ENCODE data around the gene PDE4D. TPM values are rescaled to one million over a fixed set of nuclear protein-coding genes. Genes with fewer than 3 reads are reported as not detected.
"Not testable (repeated sequence)": the region's sequence is repeated elsewhere in the genome, so short reads cannot be mapped to it uniquely, and the experiment has no call there.

PDE4D gene
- total and polyA plus RNA-seq, 10 of the 15 experiments (the other 5 are each of a cell fraction or from before 2014, with no cell fraction given), result 0.87 to 4.1 (median 2.2) TPM

DNA sequence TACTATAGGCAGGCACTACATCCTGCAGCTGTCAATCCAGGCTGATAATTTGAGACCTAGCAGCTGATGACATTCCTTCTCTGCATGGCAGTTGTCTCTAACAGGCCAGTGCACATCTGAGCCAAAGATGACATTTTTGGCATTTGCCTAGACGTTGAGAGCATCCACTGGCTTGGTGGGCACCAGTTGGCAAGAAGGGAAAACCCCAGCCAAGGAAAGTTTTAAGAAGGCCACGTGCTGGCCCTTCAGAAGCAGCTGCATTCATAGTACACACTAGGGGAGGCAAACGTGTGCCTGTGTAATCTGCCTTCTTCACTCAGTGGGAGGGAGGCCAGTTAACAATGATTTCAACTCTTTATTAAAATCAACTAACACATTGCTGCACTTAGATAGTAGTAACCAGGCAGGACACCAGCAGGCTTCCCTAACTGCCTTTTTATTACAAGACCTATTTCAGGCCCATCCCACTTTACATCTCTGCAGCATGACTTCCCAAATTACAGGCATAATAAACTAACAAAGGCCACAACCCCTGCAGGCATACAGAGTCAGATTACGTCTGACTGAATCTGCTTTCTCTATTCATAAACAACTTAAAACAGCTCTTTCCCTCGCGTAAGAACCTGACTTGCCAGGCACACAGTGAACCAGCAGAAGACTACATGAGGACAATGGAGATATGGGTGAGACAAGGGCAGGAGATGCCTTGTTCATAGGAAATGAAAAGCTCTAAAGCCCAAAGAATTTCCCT lies 576.3 kb downstream of the PDE4D start (continued):
- TF ChIP-seq, protein P1, sequence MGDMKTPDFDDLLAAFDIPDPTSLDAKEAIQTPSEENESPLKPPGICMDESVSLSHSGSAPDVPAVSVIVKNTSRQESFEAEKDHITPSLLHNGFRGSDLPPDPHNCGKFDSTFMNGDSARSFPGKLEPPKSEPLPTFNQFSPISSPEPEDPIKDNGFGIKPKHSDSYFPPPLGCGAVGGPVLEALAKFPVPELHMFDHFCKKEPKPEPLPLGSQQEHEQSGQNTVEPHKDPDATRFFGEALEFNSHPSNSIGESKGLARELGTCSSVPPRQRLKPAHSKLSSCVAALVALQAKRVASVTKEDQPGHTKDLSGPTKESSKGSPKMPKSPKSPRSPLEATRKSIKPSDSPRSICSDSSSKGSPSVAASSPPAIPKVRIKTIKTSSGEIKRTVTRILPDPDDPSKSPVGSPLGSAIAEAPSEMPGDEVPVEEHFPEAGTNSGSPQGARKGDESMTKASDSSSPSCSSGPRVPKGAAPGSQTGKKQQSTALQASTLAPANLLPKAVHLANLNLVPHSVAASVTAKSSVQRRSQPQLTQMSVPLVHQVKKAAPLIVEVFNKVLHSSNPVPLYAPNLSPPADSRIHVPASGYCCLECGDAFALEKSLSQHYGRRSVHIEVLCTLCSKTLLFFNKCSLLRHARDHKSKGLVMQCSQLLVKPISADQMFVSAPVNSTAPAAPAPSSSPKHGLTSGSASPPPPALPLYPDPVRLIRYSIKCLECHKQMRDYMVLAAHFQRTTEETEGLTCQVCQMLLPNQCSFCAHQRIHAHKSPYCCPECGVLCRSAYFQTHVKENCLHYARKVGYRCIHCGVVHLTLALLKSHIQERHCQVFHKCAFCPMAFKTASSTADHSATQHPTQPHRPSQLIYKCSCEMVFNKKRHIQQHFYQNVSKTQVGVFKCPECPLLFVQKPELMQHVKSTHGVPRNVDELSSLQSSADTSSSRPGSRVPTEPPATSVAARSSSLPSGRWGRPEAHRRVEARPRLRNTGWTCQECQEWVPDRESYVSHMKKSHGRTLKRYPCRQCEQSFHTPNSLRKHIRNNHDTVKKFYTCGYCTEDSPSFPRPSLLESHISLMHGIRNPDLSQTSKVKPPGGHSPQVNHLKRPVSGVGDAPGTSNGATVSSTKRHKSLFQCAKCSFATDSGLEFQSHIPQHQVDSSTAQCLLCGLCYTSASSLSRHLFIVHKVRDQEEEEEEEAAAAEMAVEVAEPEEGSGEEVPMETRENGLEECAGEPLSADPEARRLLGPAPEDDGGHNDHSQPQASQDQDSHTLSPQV (IDR thresholded peaks at IDR 0.05), result no peak
- no peak for TF ChIP-seq POU2F2 (IDR thresholded peaks at IDR 0.05; ENCODE audit: borderline replicate concordance, low read depth, low read length)

GRCh38 chr5:59312223-59312622 lies 581.3 kb downstream of the PDE4D start:
- H3K4me1 ChIP-seq (ENCODE audit: control insufficient read depth, insufficient read depth, low read length), result no peaks in the 10 kb centered on the region
- no peak for ATAC-seq
- WGBS (ENCODE audit: insufficient coverage, insufficient replicate concordance, low lambda C conversion rate, missing lambda C conversion rate), result 52% methylated on average over 3 of the region's 3 CpGs
- in situ Hi-C loops (cut with MboI) (no loop called here), intact Hi-C loops (cut with micrococcal nuclease; ENCODE audit: unreplicated experiment) (no loop called here)
- DNase-seq (ENCODE audit: low read depth, low spot score), result no peak
- no peak overlapping the region for H3K4me2 ChIP-seq (ENCODE audit: control insufficient read depth, insufficient read depth)
- H3K9me3 ChIP-seq (replicated peaks; ENCODE audit: control insufficient read depth, insufficient read depth, low read length), result no peaks in the 10 kb centered on the region
- POLR2A ChIA-PET, result no interaction called here
- H3K36me3 ChIP-seq (ENCODE audit: control insufficient read depth in 2 of 2, insufficient read depth in 2 of 2, low read length in 1 of 2), result no peaks in the 10 kb centered on the region
- H4K20me1 ChIP-seq (ENCODE audit: control insufficient read depth, insufficient read depth), result no peaks in the 10 kb centered on the region
- no TSS peak for BruUV-seq (replicated peaks)
- H3K79me2 ChIP-seq (ENCODE audit: control insufficient read depth, insufficient read depth, low read length), result no peaks in the 10 kb centered on the region
- no peak for FAIRE-seq
- no peak overlapping the region for H3K9ac ChIP-seq (ENCODE audit: control insufficient read depth, insufficient read depth, low read length)
- CTCF ChIA-PET, result no interaction called here
- RAD21 ChIA-PET (ENCODE audit: unreplicated experiment), result no interaction called here
- H3K27ac ChIP-seq (ENCODE audit: control insufficient read depth, insufficient read depth), result no peak overlapping the region
- SMC1A ChIA-PET (ENCODE audit: uncharacterized antibody, unreplicated experiment), result no interaction called here
- H3K27me3 ChIP-seq (replicated peaks in 1 of 2; ENCODE audit: control insufficient read depth in 2 of 2, insufficient read depth in 2 of 2, low read length in 1 of 2), result no peaks in the 10 kb centered on the region
- H3K4me3 ChIP-seq, result no peak overlapping the region
- TF ChIP-seq SREBF2 (IDR thresholded peaks at IDR 0.05; ENCODE audit: low read length) (no peak), CEBPB (IDR thresholded peaks at IDR 0.05; ENCODE audit: borderline replicate concordance in 1 of 2, low read depth in 2 of 2, low read length in 2 of 2) (no peak), EZH2 (IDR thresholded peaks at IDR 0.05; ENCODE audit: borderline replicate concordance, control insufficient read depth, low read depth, low read length) (no peak), ESRRA (IDR thresholded peaks at IDR 0.05; ENCODE audit: low read length) (no peak)
- TF ChIP-seq, protein P2, sequence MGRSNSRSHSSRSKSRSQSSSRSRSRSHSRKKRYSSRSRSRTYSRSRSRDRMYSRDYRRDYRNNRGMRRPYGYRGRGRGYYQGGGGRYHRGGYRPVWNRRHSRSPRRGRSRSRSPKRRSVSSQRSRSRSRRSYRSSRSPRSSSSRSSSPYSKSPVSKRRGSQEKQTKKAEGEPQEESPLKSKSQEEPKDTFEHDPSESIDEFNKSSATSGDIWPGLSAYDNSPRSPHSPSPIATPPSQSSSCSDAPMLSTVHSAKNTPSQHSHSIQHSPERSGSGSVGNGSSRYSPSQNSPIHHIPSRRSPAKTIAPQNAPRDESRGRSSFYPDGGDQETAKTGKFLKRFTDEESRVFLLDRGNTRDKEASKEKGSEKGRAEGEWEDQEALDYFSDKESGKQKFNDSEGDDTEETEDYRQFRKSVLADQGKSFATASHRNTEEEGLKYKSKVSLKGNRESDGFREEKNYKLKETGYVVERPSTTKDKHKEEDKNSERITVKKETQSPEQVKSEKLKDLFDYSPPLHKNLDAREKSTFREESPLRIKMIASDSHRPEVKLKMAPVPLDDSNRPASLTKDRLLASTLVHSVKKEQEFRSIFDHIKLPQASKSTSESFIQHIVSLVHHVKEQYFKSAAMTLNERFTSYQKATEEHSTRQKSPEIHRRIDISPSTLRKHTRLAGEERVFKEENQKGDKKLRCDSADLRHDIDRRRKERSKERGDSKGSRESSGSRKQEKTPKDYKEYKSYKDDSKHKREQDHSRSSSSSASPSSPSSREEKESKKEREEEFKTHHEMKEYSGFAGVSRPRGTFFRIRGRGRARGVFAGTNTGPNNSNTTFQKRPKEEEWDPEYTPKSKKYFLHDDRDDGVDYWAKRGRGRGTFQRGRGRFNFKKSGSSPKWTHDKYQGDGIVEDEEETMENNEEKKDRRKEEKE (IDR thresholded peaks at IDR 0.05), result no peak
- H2AFZ ChIP-seq (ENCODE audit: control insufficient read depth, low read depth, low read length), result no peak overlapping the region

DNA sequence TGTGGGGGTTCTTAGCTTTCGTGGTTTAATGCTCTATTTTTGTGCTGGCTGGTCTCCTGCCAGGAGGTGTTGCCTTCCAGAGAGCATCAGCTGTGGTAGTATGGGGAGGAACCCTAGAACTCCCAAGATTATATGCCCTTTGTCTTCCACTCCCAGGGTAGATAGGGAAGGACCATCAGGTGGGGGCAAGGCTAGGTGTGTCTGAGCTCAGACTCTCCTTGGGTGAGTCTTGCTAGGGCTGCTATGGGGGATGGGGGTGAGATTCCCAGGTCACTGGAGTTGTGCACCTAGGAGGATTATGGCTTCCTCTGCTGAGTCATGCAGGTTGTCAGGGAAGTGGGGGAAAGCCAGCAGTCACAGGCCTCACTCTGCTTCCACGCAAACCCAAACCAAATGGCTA lies 584.8 kb downstream of the PDE4D start:
- H2AFZ ChIP-seq (ENCODE audit: control insufficient read depth, low read depth, low read length); H3K4me1 ChIP-seq (ENCODE audit: control insufficient read depth, insufficient read depth, low read length); ATAC-seq; DNase-seq (ENCODE audit: low read depth, low spot score); H4K20me1 ChIP-seq (ENCODE audit: control insufficient read depth, insufficient read depth); H3K4me3 ChIP-seq; H3K27ac ChIP-seq (ENCODE audit: control insufficient read depth, insufficient read depth); intact Hi-C loops (cut with micrococcal nuclease; ENCODE audit: unreplicated experiment); POLR2A ChIA-PET; RAD21 ChIA-PET (ENCODE audit: unreplicated experiment); H3K36me3 ChIP-seq (ENCODE audit: control insufficient read depth in 2 of 2, insufficient read depth in 2 of 2, low read length in 1 of 2); CTCF ChIA-PET; BruUV-seq (replicated peaks); H3K27me3 ChIP-seq (replicated peaks in 1 of 2; ENCODE audit: control insufficient read depth in 2 of 2, insufficient read depth in 2 of 2, low read length in 1 of 2); FAIRE-seq; in situ Hi-C loops (cut with MboI); H3K9ac ChIP-seq (ENCODE audit: control insufficient read depth, insufficient read depth, low read length); H3K9me3 ChIP-seq (replicated peaks; ENCODE audit: control insufficient read depth, insufficient read depth, low read length); H3K4me2 ChIP-seq (ENCODE audit: control insufficient read depth, insufficient read depth); H3K79me2 ChIP-seq (ENCODE audit: control insufficient read depth, insufficient read depth, low read length): not testable (repeated sequence)
- SMC1A ChIA-PET (ENCODE audit: uncharacterized antibody, unreplicated experiment), result interaction anchor here (0.9 kb wide), 1 partner anchor 7 kb away, joined by 3 read pairs; no protein-coding TSS in a partner anchor
- 21% methylated on average over 2 of the region's 2 CpGs for whole genome bisulfite sequencing (ENCODE audit: insufficient coverage, insufficient replicate concordance, low lambda C conversion rate, missing lambda C conversion rate)

Measured in GM12878 (cell line).